HEK293 (cell line): ENCODE results near the gene RSU1.

ENCODE experiments used
- CTCF ChIA-PET: fragments of 350-600 bp; formaldehyde crosslinking; extraction: SDS; loops from one replicate; lab custom pipeline; 2021; ENCODE audit warnings: antibody characterized with exemption; lab: Yijun Ruan, JAX
- POLR2A ChIA-PET: fragments of 300-600 bp; formaldehyde crosslinking; extraction: SDS; loops from one replicate; lab custom pipeline; 2020; ENCODE audit warnings: antibody characterized with exemption, inconsistent platforms; lab: Yijun Ruan, JAX
- H3K27ac ChIP-seq: fragments of 200-500 bp; sonication (Bioruptor generic); 2 replicates; pipeline ENCODE4 v1.5.1; 2014; ENCODE audit warnings: low read depth, low read length, control low read depth, inconsistent platforms; ENCODE audit errors: extremely low read depth
- H3K36me3 ChIP-seq, 2 experiments: fragments of 200-500 bp in 1 of 2; sonication (Bioruptor generic) in 1 of 2; 1 replicate in 1 of 2; 2 replicates in 1 of 2; pipeline ENCODE4 v1.5.1; 2014 to 2017; ENCODE audit warnings: inconsistent platforms in 2 of 2, low read length in 2 of 2; ENCODE audit not compliant: control insufficient read depth in 2 of 2, insufficient read depth in 1 of 2
- H3K4me1 ChIP-seq: fragments of 200-500 bp; sonication (Bioruptor generic); 2 replicates; pipeline ENCODE4 v1.5.1; 2014; ENCODE audit warnings: mild to moderate bottlenecking, low read length, inconsistent platforms; ENCODE audit not compliant: control insufficient read depth, insufficient read depth
- H3K4me3 ChIP-seq: 2 replicates; pipeline ENCODE4 v1.5.1; 2011; ENCODE audit warnings: low read depth, mild to moderate bottlenecking, control low read depth, low read length, moderate library complexity
- H3K9me3 ChIP-seq: fragments of 200-500 bp; sonication (Bioruptor generic); 2 replicates; pipeline ENCODE4 v1.5.1; 2014; ENCODE audit warnings: low read depth, low read length, inconsistent platforms; ENCODE audit not compliant: control insufficient read depth, insufficient read depth
- HOXD13 ChIP-seq: sonication (generic); formaldehyde crosslinking; IDR thresholded peaks from 2 replicates; pipeline ENCODE4 v1.8.0; 2022; ENCODE audit warnings: missing genetic modification reagents, borderline replicate concordance
- KLF16 ChIP-seq: fragments of 450-650 bp; formaldehyde crosslinking; IDR thresholded peaks from 2 replicates; pipeline ENCODE4 v1.5.1; 2017; ENCODE audit warnings: missing biosample characterization, missing genetic modification characterization
- MZF1 ChIP-seq: fragments of 450-650 bp; formaldehyde crosslinking; IDR thresholded peaks from 2 replicates; pipeline ENCODE4 v1.5.1; 2017; ENCODE audit warnings: missing biosample characterization, missing genetic modification characterization, borderline replicate concordance
- OVOL3 ChIP-seq: fragments of 450-650 bp; formaldehyde crosslinking; IDR thresholded peaks from 2 replicates; pipeline ENCODE4 v1.5.1; 2016; ENCODE audit warnings: missing biosample characterization, missing genetic modification characterization
- ZBTB44 ChIP-seq: fragments of 450-650 bp; IDR thresholded peaks from 2 replicates; pipeline ENCODE4 v1.5.1; 2018; ENCODE audit warnings: missing biosample characterization, mild to moderate bottlenecking, missing genetic modification characterization
- ZFP69B ChIP-seq: fragments of 450-650 bp; formaldehyde crosslinking; IDR thresholded peaks from 2 replicates; pipeline ENCODE4 v1.5.1; 2016; ENCODE audit warnings: missing biosample characterization, missing genetic modification characterization
- ZNF169 ChIP-seq: fragments of 450-650 bp; formaldehyde crosslinking; IDR thresholded peaks from 2 replicates; pipeline ENCODE4 v1.5.1; 2016; ENCODE audit warnings: missing biosample characterization, missing genetic modification characterization
- ZNF2 ChIP-seq: fragments of 450-650 bp; formaldehyde crosslinking; IDR thresholded peaks from 2 replicates; pipeline ENCODE4 v1.5.1; 2016; ENCODE audit warnings: missing biosample characterization, missing genetic modification characterization
- ZNF221 ChIP-seq: fragments of 450-650 bp; formaldehyde crosslinking; IDR thresholded peaks from 2 replicates; pipeline ENCODE4 v1.5.1; 2017; ENCODE audit warnings: missing biosample characterization, missing genetic modification characterization, borderline replicate concordance
- ZNF341 ChIP-seq: fragments of 450-650 bp; formaldehyde crosslinking; IDR thresholded peaks from 2 replicates; pipeline ENCODE4; 2016; ENCODE audit warnings: low read depth, missing biosample characterization, missing genetic modification characterization
- ZNF394 ChIP-seq: fragments of 450-650 bp; formaldehyde crosslinking; IDR thresholded peaks from 2 replicates; pipeline ENCODE4 v1.5.1; 2016; ENCODE audit warnings: missing biosample characterization, missing genetic modification characterization, mild to moderate bottlenecking, moderate library complexity, borderline replicate concordance
- ZNF449 ChIP-seq: fragments of 450-650 bp; formaldehyde crosslinking; IDR thresholded peaks from 2 replicates; pipeline ENCODE4 v1.5.1; 2017; ENCODE audit warnings: missing biosample characterization, mild to moderate bottlenecking, missing genetic modification characterization, moderate library complexity
- ZNF48 ChIP-seq: fragments of 450-650 bp; formaldehyde crosslinking; IDR thresholded peaks from 2 replicates; pipeline ENCODE4 v1.5.1; 2016; ENCODE audit warnings: missing biosample characterization, missing genetic modification characterization
- ZNF510 ChIP-seq: fragments of 450-650 bp; formaldehyde crosslinking; IDR thresholded peaks from 2 replicates; pipeline ENCODE4 v1.5.1; 2018; ENCODE audit warnings: mild to moderate bottlenecking, missing genetic modification characterization, missing biosample characterization; ENCODE audit not compliant: insufficient replicate concordance
- ZNF560 ChIP-seq: fragments of 450-650 bp; formaldehyde crosslinking; IDR thresholded peaks from 2 replicates; pipeline ENCODE4 v1.5.1; 2017; ENCODE audit warnings: missing biosample characterization, missing genetic modification characterization, borderline replicate concordance
- ZNF596 ChIP-seq: fragments of 450-650 bp; IDR thresholded peaks from 2 replicates; pipeline ENCODE4 v1.5.0; 2018; ENCODE audit warnings: missing biosample characterization, mild to moderate bottlenecking, missing genetic modification characterization, moderate library complexity
- ZNF76 ChIP-seq: fragments of 450-650 bp; formaldehyde crosslinking; IDR thresholded peaks from 2 replicates; pipeline ENCODE4; 2016; ENCODE audit warnings: low read depth, missing biosample characterization, missing genetic modification characterization, borderline replicate concordance
- ZNF837 ChIP-seq: fragments of 450-650 bp; formaldehyde crosslinking; IDR thresholded peaks from 2 replicates; pipeline ENCODE4 v1.5.1; 2016; ENCODE audit warnings: missing biosample characterization, missing genetic modification characterization
- ZSCAN16 ChIP-seq: fragments of 450-650 bp; formaldehyde crosslinking; IDR thresholded peaks from 2 replicates; pipeline ENCODE4 v1.5.1; 2016; ENCODE audit warnings: missing biosample characterization, missing genetic modification characterization
- ZSCAN30 ChIP-seq: fragments of 450-650 bp; IDR thresholded peaks from 2 replicates; pipeline ENCODE4 v1.5.1; 2018; ENCODE audit warnings: missing biosample characterization, mild to moderate bottlenecking, missing genetic modification characterization, moderate library complexity
- TF ChIP-seq, protein P1 (sequence below): fragments of 450-650 bp; formaldehyde crosslinking; IDR thresholded peaks from 2 replicates; pipeline ENCODE4 v1.5.1; 2016; ENCODE audit warnings: missing biosample characterization, missing genetic modification characterization

The RSU1 gene

GRCh38 chr10:16592378-16592777 is 224.8 kb downstream of the RSU1 start (continued):
- no peak for TF ChIP-seq OVOL3
- TF ChIP-seq ZNF837 (tag by site-specific recombination), result no peak
- TF ChIP-seq, all 188 proteins: peak for 0

DNA sequence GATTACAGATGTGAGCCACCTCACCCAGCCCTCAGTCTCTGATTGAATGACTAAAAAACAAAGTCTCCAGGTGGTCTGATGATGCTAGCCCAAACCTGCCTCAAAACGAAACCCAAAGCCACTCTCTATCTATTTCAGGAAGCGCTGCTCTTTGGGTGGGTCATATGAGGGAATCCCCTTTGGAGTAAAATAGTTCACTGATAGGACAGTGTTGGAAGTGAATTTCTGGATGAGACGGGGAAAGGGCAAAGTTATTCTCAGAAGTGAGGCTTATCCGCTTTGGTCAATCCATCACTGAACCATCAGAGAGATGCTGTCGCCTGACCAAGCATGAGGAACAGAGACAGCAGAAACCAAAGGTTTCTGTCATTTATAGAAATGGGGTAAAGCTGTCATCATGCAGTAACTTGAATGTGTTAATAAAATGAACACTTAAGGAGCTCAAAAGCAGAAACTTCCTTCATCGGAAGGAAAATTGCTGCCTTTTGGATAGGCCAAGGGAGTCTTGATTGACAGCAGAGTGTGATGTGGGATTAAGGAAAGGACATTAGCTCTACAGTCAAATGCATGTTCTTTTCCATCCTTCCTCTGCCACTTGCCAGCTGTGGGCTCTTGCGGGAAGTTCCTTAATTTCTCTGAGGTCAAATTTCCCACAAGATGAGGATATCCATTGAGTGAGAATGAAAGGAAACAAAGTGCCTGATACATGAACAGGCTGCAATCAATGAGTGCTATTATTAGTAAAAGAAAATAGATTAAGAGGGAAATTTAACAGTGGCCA is 230.7 kb downstream of the RSU1 start:
- ChIA-PET CTCF (no interaction called here), POLR2A (no interaction called here)
- TF ChIP-seq ZNF221, result no peak
- no peak for TF ChIP-seq MZF1
- TF ChIP-seq, protein P1, sequence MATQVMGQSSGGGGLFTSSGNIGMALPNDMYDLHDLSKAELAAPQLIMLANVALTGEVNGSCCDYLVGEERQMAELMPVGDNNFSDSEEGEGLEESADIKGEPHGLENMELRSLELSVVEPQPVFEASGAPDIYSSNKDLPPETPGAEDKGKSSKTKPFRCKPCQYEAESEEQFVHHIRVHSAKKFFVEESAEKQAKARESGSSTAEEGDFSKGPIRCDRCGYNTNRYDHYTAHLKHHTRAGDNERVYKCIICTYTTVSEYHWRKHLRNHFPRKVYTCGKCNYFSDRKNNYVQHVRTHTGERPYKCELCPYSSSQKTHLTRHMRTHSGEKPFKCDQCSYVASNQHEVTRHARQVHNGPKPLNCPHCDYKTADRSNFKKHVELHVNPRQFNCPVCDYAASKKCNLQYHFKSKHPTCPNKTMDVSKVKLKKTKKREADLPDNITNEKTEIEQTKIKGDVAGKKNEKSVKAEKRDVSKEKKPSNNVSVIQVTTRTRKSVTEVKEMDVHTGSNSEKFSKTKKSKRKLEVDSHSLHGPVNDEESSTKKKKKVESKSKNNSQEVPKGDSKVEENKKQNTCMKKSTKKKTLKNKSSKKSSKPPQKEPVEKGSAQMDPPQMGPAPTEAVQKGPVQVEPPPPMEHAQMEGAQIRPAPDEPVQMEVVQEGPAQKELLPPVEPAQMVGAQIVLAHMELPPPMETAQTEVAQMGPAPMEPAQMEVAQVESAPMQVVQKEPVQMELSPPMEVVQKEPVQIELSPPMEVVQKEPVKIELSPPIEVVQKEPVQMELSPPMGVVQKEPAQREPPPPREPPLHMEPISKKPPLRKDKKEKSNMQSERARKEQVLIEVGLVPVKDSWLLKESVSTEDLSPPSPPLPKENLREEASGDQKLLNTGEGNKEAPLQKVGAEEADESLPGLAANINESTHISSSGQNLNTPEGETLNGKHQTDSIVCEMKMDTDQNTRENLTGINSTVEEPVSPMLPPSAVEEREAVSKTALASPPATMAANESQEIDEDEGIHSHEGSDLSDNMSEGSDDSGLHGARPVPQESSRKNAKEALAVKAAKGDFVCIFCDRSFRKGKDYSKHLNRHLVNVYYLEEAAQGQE, result no peak
- TF ChIP-seq ZNF2 (tag by site-specific recombination), result no peak
- no peak for TF ChIP-seq ZBTB44 (tag by site-specific recombination)
- TF ChIP-seq ZNF48 (tag by site-specific recombination), result no peak
- no peak for TF ChIP-seq ZFP69B (tag by site-specific recombination)
- no peak for TF ChIP-seq ZSCAN30
- no peak for TF ChIP-seq ZNF596 (tag by site-specific recombination)
- no peak for TF ChIP-seq ZNF449 (tag by site-specific recombination)
- no peak for TF ChIP-seq KLF16 (tag by site-specific recombination)
- no peak for TF ChIP-seq ZNF510
- no peak for TF ChIP-seq ZSCAN16 (tag by site-specific recombination)
- TF ChIP-seq ZNF394 (tag by site-specific recombination), result no peak
- no peak for TF ChIP-seq ZNF169 (tag by site-specific recombination)
- no peak for TF ChIP-seq HOXD13
- TF ChIP-seq ZNF76, result no peak
- TF ChIP-seq ZNF560 (tag by site-specific recombination), result no peak
- TF ChIP-seq ZNF341, result no peak
- H3K36me3 ChIP-seq, result no peaks in the 10 kb centered on the region
- H3K4me3 ChIP-seq, result no peak overlapping the region
- H3K9me3 ChIP-seq, result no peaks in the 10 kb centered on the region
- H3K4me1 ChIP-seq, result no peaks in the 10 kb centered on the region; the same call in 1 of the 2 replicates
- H3K27ac ChIP-seq, result no peak overlapping the region
